Testis (tissue), 3 donors: Measurements from ENCODE around the gene TBXAS1. TPM values are rescaled to one million over a fixed set of nuclear protein-coding genes. Genes with fewer than 3 reads are reported as not detected.

ENCODE experiments used
- DNase-seq: peaks from one replicate; pipeline ENCODE4 v3.0.0-alpha.2; 2019
- H3K27ac ChIP-seq, 2 donors: fragments of 200-600 bp; sonication (generic); one replicate each; pipeline ENCODE4 v1.5.1; 2019
- H3K27me3 ChIP-seq: fragments of 200-600 bp; sonication (generic); one replicate; pipeline ENCODE4 v1.5.1; 2019
- H3K36me3 ChIP-seq: fragments of 200-600 bp; sonication (generic); one replicate; pipeline ENCODE4 v1.5.1; 2017; ENCODE audit warnings: low read depth; ENCODE audit errors: missing control alignments
- H3K4me1 ChIP-seq: fragments of 200-600 bp; sonication (generic); one replicate; pipeline ENCODE4 v1.5.1; 2019
- H3K4me3 ChIP-seq, 2 donors: fragments of 200-600 bp; sonication (generic); one replicate each; pipeline ENCODE4 v1.5.1; 2017 to 2019
- H3K9me3 ChIP-seq: fragments of 200-600 bp; sonication (generic); one replicate; pipeline ENCODE4 v1.5.1; 2017
- CTCF ChIP-seq, 3 experiments: fragments of 450-650 bp in 2 of 3; fragments of 200-600 bp in 1 of 3; sonication (generic) in 1 of 3; IDR thresholded peaks; one replicate each; pipeline ENCODE4 v1.5.1; 2016 to 2019; ENCODE audit warnings: antibody characterized with exemption in 3 of 3, mild to moderate bottlenecking in 2 of 3, moderate library complexity in 1 of 3
- POLR2A ChIP-seq: fragments of 450-650 bp; IDR thresholded peaks from one replicate; pipeline ENCODE4 v1.6.1; 2017; ENCODE audit warnings: antibody characterized with exemption, mild to moderate bottlenecking, moderate library complexity
- WGBS, 2 donors: methylation state at CpG; one replicate each; pipeline ENCODE4 v1.1.5; 2018; 5-methylcytosine and 5-hydroxymethylcytosine counted together
- intact Hi-C: fragments of 100-400 bp; cut with DNase I; formaldehyde crosslinking; loops from one replicate; pipeline ENCODE4 v1.15.1; 2023; ENCODE audit warnings: low total_unique reads
- polyA plus RNA-seq: library from polyadenylated mRNA; stranded (reverse); fragments of 350-450 nt; fragmentation: Illumina TruSeq; extraction: RNeasy Lipid Tissue Mini Kit (QIAGEN cat#74804); gene quantifications from one replicate; pipeline ENCODE4 v1.2.3, GENCODE V29; 2014; ENCODE audit warnings: low read depth, low replicate concordance; ENCODE audit not compliant: insufficient read depth
- total RNA-seq, 2 donors: library from RNA; depleted of rRNA; stranded (reverse); fragments of >200 nt; gene quantifications; one replicate each; pipeline ENCODE4 v1.2.3, GENCODE V29; 2016

TBXAS1 gene
- total and polyA plus RNA-seq, 3 donors from 2014 or later: 4.9 to 5.7 (median 5.2) TPM

- Histone ChIP-seq H3K27ac (no peak overlapping the region), H3K9me3 (no peaks in the 10 kb centered on the region), H3K4me1 (no peaks in the 10 kb centered on the region), H3K4me3 (no peak overlapping the region), H3K36me3 (no peaks in the 10 kb centered on the region), H3K27me3 (no peaks in the 10 kb centered on the region)
- WGBS, 2 donors: 87 to 91% methylated on average over 6 to 7 of the region's 7 CpGs
- DNase-seq: no peak
- TF ChIP-seq POLR2A (no peak), CTCF (IDR thresholded peaks at IDR 0.05) (no peak)
- intact Hi-C loops: no loop called here
These were observed 55.4 kb downstream of the TBXAS1 start for GRCh38 chr7:139884441-139884840.

GRCh38 chr7:139885511-139885910 lies 56.4 kb downstream of the TBXAS1 start:
- no peaks in the 10 kb centered on the region for H3K36me3 ChIP-seq
- no peak for DNase-seq
- TF ChIP-seq POLR2A (no peak), CTCF (IDR thresholded peaks at IDR 0.05) (no peak)
- no peaks in the 10 kb centered on the region for H3K9me3 ChIP-seq
- H3K4me3 ChIP-seq: no peak overlapping the region
- H3K4me1 ChIP-seq: no peaks in the 10 kb centered on the region
- intact Hi-C loops: no loop called here
- H3K27ac ChIP-seq: no peak overlapping the region
- H3K27me3 ChIP-seq: no peaks in the 10 kb centered on the region

- DNase-seq: no peak
- H3K4me3 ChIP-seq: no peak overlapping the region
- no peak overlapping the region for H3K27ac ChIP-seq
- H3K27me3 ChIP-seq: no peaks in the 10 kb centered on the region
- TF ChIP-seq POLR2A: no peak
- no peak for TF ChIP-seq CTCF (IDR thresholded peaks at IDR 0.05)
- no peaks in the 10 kb centered on the region for H3K4me1 ChIP-seq
- H3K9me3 ChIP-seq: no peaks in the 10 kb centered on the region
- H3K36me3 ChIP-seq: no peaks in the 10 kb centered on the region
- intact Hi-C loops: no loop called here
- 60 to 70% methylated on average over 2 of the region's 2 CpGs for WGBS, 2 donors
These were observed 57.1 kb downstream of the TBXAS1 start for GRCh38 chr7:139886206-139886605.

- DNase-seq: no peak
- H3K36me3 ChIP-seq: no peaks in the 10 kb centered on the region
- no peak overlapping the region for H3K4me3 ChIP-seq
These were observed 57.8 kb downstream of the TBXAS1 start for GRCh38 chr7:139886899-139887298.

More at GRCh38 chr7:139886899-139887298, 57.8 kb downstream of the TBXAS1 start:
- no peak overlapping the region for H3K27ac ChIP-seq
- WGBS, 2 donors: 87 to 89% methylated on average over 2 of the region's 2 CpGs
- no peaks in the 10 kb centered on the region for H3K27me3 ChIP-seq
- intact Hi-C loops: no loop called here
- H3K4me1 ChIP-seq: no peaks in the 10 kb centered on the region
- no peaks in the 10 kb centered on the region for H3K9me3 ChIP-seq
- TF ChIP-seq CTCF (IDR thresholded peaks at IDR 0.05) (no peak), POLR2A (no peak)
